Activated naive CD4-positive, alpha-beta T cell treated with anti-CD3 and anti-CD28 coated beads for 36 hours (primary cell): ENCODE data around the gene PALD1. TPM values are rescaled to one million over a fixed set of nuclear protein-coding genes. Genes with fewer than 3 reads are reported as not detected.

Experiments used
- CTCF ChIA-PET: fragments of 350-600 bp; sonication (Branson Sonifier 250); formaldehyde crosslinking; loops from one replicate; lab custom pipeline; 2021; ENCODE audit warnings: antibody characterized with exemption; lab: Charles Lee
- DNase-seq: peaks from one replicate; pipeline ENCODE4 v3.0.0-alpha.2; 2020
- H3K27ac Mint-ChIP-seq: one replicate; pipeline ENCODE4 v1.8.0; 2021; ENCODE audit warnings: mild to moderate bottlenecking, mixed read lengths
- H3K27me3 Mint-ChIP-seq: one replicate; pipeline ENCODE4 v1.8.0; 2021; ENCODE audit warnings: low read depth, mixed read lengths
- H3K36me3 Mint-ChIP-seq: one replicate; pipeline ENCODE4 v1.8.0; 2021; ENCODE audit warnings: low read depth, mixed read lengths
- H3K4me1 Mint-ChIP-seq: one replicate; pipeline ENCODE4 v1.8.0; 2021; ENCODE audit warnings: low read depth, mixed read lengths
- H3K4me3 Mint-ChIP-seq: one replicate; pipeline ENCODE4 v1.8.0; 2021; ENCODE audit warnings: mild to moderate bottlenecking, moderate library complexity, mixed read lengths
- H3K9me3 Mint-ChIP-seq: one replicate; pipeline ENCODE4 v1.8.0; 2021; ENCODE audit warnings: mixed read lengths
- intact Hi-C: fragments of 100-400 bp; cut with micrococcal nuclease; formaldehyde crosslinking; loops from one replicate; pipeline ENCODE4 v1.15.1; 2023
- total RNA-seq, 2 experiments: library from RNA; stranded (reverse); gene quantifications; one replicate each; pipeline ENCODE4 v1.2.3, GENCODE V29; 2021

The PALD1 gene
- total RNA-seq, 2 experiments from 2014 or later = 0.69 TPM

- no peak overlapping the region for H3K4me3 Mint-ChIP-seq
- no peaks in the 10 kb centered on the region for H3K36me3 Mint-ChIP-seq
- intact Hi-C loops = no loop called here
- no peaks in the 10 kb centered on the region for H3K4me1 Mint-ChIP-seq
- no peak for DNase-seq
- H3K9me3 Mint-ChIP-seq = no peaks in the 10 kb centered on the region
- no peak overlapping the region for H3K27ac Mint-ChIP-seq
- H3K27me3 Mint-ChIP-seq = no peaks in the 10 kb centered on the region
- CTCF ChIA-PET = interaction anchor here (0.7 to 6.7 kb wide), 2 partner anchors 75 to 259 kb away, joined by 3 to 59 read pairs; no protein-coding TSS in a partner anchor
Measured at GRCh38 chr10:70535451-70535850, 56.9 kb downstream of the PALD1 start.

GRCh38 chr10:70536196-70536861 is 57.8 kb downstream of the PALD1 start:
- no peaks in the 10 kb centered on the region for H3K27me3 Mint-ChIP-seq
- no peaks in the 10 kb centered on the region for H3K4me1 Mint-ChIP-seq
- H3K9me3 Mint-ChIP-seq = no peaks in the 10 kb centered on the region
- no peak overlapping the region for H3K27ac Mint-ChIP-seq
- CTCF ChIA-PET = interaction anchor here (0.7 to 6.7 kb wide), 5 partner anchors 73 to 258 kb away, joined by 3 to 59 read pairs (median 3); no protein-coding TSS in a partner anchor
- intact Hi-C loops = no loop called here
- no peak overlapping the region for H3K4me3 Mint-ChIP-seq
- H3K36me3 Mint-ChIP-seq = no peaks in the 10 kb centered on the region
- no peak for DNase-seq

- CTCF ChIA-PET = interaction anchor here (0.6 to 6.7 kb wide), 7 partner anchors 74 to 403 kb away, joined by 3 to 59 read pairs (median 3); no protein-coding TSS in a partner anchor
- H3K27ac Mint-ChIP-seq = no peak overlapping the region
- H3K27me3 Mint-ChIP-seq = no peaks in the 10 kb centered on the region
- H3K4me1 Mint-ChIP-seq = no peaks in the 10 kb centered on the region
- no peaks in the 10 kb centered on the region for H3K9me3 Mint-ChIP-seq
- no peak overlapping the region for H3K4me3 Mint-ChIP-seq
- no peaks in the 10 kb centered on the region for H3K36me3 Mint-ChIP-seq
- DNase-seq = peak; percentile 37
- intact Hi-C loops = no loop called here
Measured at GRCh38 chr10:70537398-70538194, 59.0 kb downstream of the PALD1 start.

GRCh38 chr10:70538195-70538520 is 59.6 kb downstream of the PALD1 start:
- intact Hi-C loops = no loop called here
- Mint-ChIP-seq H3K27me3 (no peaks in the 10 kb centered on the region), H3K36me3 (no peaks in the 10 kb centered on the region), H3K9me3 (no peaks in the 10 kb centered on the region), H3K4me3 (no peak overlapping the region), H3K4me1 (no peaks in the 10 kb centered on the region), H3K27ac (no peak overlapping the region)
- DNase-seq = no peak
- CTCF ChIA-PET = interaction anchor here (1.0 to 6.7 kb wide), 3 partner anchors 18 to 216 kb away, joined by 3 to 59 read pairs (median 3); no protein-coding TSS in a partner anchor

GRCh38 chr10:70538731-70539338 is 60.3 kb downstream of the PALD1 start:
- H3K9me3 Mint-ChIP-seq = no peaks in the 10 kb centered on the region
- no peak for DNase-seq
- H3K36me3 Mint-ChIP-seq = no peaks in the 10 kb centered on the region
- H3K27me3 Mint-ChIP-seq = no peaks in the 10 kb centered on the region
- no peaks in the 10 kb centered on the region for H3K4me1 Mint-ChIP-seq
- H3K4me3 Mint-ChIP-seq = no peak overlapping the region
- intact Hi-C loops = no loop called here
- no peak overlapping the region for H3K27ac Mint-ChIP-seq
- CTCF ChIA-PET = interaction anchor here (1.0 to 6.7 kb wide), 3 partner anchors 19 to 215 kb away, joined by 3 to 59 read pairs (median 3); no protein-coding TSS in a partner anchor

- intact Hi-C loops = no loop called here
- H3K27me3 Mint-ChIP-seq = no peaks in the 10 kb centered on the region
- CTCF ChIA-PET = interaction anchor here (1.5 to 6.7 kb wide), 2 partner anchors 20 to 79 kb away, joined by 3 to 59 read pairs; no protein-coding TSS in a partner anchor
- no peaks in the 10 kb centered on the region for H3K36me3 Mint-ChIP-seq
- no peak overlapping the region for H3K4me3 Mint-ChIP-seq
- H3K9me3 Mint-ChIP-seq = no peaks in the 10 kb centered on the region
- H3K27ac Mint-ChIP-seq = no peak overlapping the region
- DNase-seq = no peak
- no peaks in the 10 kb centered on the region for H3K4me1 Mint-ChIP-seq
Measured at GRCh38 chr10:70539471-70539870, 60.9 kb downstream of the PALD1 start.

GRCh38 chr10:70540089-70540788 is 61.7 kb downstream of the PALD1 start:
- no peaks in the 10 kb centered on the region for H3K9me3 Mint-ChIP-seq
- CTCF ChIA-PET = interaction anchor here (1.0 to 6.7 kb wide), 2 partner anchors 56 to 80 kb away, joined by 3 to 59 read pairs; no protein-coding TSS in a partner anchor
- H3K27me3 Mint-ChIP-seq = no peaks in the 10 kb centered on the region
- no peak overlapping the region for H3K4me3 Mint-ChIP-seq
- peak; percentile 27 for DNase-seq
- no peak overlapping the region for H3K27ac Mint-ChIP-seq
- no peaks in the 10 kb centered on the region for H3K36me3 Mint-ChIP-seq
- no peaks in the 10 kb centered on the region for H3K4me1 Mint-ChIP-seq
- intact Hi-C loops = loop anchor here (1.0 kb wide), 1 partner anchor 79 kb away; no protein-coding TSS in a partner anchor

- no peaks in the 10 kb centered on the region for H3K36me3 Mint-ChIP-seq
- H3K27ac Mint-ChIP-seq = no peak overlapping the region
- DNase-seq = no peak
- no peak overlapping the region for H3K4me3 Mint-ChIP-seq
- no peaks in the 10 kb centered on the region for H3K27me3 Mint-ChIP-seq
- intact Hi-C loops = loop anchor here (1.0 kb wide), 1 partner anchor 80 kb away; no protein-coding TSS in a partner anchor
- CTCF ChIA-PET = interaction anchor here (1.0 to 6.7 kb wide), 4 partner anchors 11 to 155 kb away, joined by 3 to 59 read pairs (median 4); no protein-coding TSS in a partner anchor
- H3K9me3 Mint-ChIP-seq = no peaks in the 10 kb centered on the region
- H3K4me1 Mint-ChIP-seq = no peaks in the 10 kb centered on the region
Measured at GRCh38 chr10:70540789-70541360, 62.3 kb downstream of the PALD1 start.

GRCh38 chr10:70541736-70542564 is 63.4 kb downstream of the PALD1 start:
- DNase-seq = no peak
- intact Hi-C loops = loop anchor here (1.0 kb wide), 1 partner anchor 163 kb away; no protein-coding TSS in a partner anchor
- Mint-ChIP-seq H3K27me3 (no peaks in the 10 kb centered on the region), H3K27ac (no peak overlapping the region), H3K9me3 (no peaks in the 10 kb centered on the region), H3K4me1 (no peaks in the 10 kb centered on the region), H3K36me3 (no peaks in the 10 kb centered on the region), H3K4me3 (no peak overlapping the region)
- CTCF ChIA-PET = interaction anchor here (0.6 to 6.7 kb wide), 4 partner anchors 10 to 156 kb away, joined by 4 to 59 read pairs (median 4); no protein-coding TSS in a partner anchor

- Mint-ChIP-seq H3K36me3 (no peaks in the 10 kb centered on the region), H3K9me3 (no peaks in the 10 kb centered on the region), H3K4me3 (no peak overlapping the region), H3K4me1 (no peaks in the 10 kb centered on the region), H3K27me3 (no peaks in the 10 kb centered on the region), H3K27ac (no peak overlapping the region)
- intact Hi-C loops = loop anchor here (1.0 kb wide), 1 partner anchor 163 kb away; no protein-coding TSS in a partner anchor
- DNase-seq = no peak
- CTCF ChIA-PET = interaction anchor here (1.9 kb wide), 1 partner anchor 81 kb away, joined by 6 read pairs; no protein-coding TSS in a partner anchor
Measured at GRCh38 chr10:70542565-70542938, 64.0 kb downstream of the PALD1 start.
